ENCODE results near the gene CLEC16A.

The CLEC16A gene

DNA sequence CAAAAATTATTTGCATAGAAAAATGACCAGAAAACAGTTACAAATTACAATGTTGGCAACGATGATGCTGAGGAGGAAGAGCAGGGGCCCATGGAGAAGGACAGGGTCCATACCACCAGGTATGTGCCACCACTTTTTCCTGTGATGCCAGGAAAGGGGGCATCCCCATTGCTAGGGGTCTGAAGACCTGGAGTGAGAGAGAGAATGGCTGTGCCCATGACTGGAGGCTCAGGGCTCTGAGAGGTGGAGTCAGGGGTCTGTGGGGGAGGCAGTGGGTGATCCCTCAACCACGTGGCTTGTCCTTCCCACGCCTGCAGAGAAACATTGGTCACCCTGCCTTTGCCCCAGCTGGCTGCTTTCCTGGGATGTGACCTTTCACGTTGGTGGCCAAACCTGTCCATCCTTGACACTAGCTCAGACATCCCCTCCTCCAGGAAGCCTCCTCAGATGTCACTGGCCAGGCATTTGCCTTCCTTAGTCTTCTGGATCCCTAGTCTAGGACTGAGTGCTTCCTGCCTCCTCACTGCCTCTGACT is 260.2 kb downstream of the CLEC16A start:
- no peak for TF ChIP-seq SPI1 (IDR thresholded peaks at IDR 0.05; ENCODE audit: borderline replicate concordance, low read depth)
- no peak for TF ChIP-seq GABPA (IDR thresholded peaks at IDR 0.05; ENCODE audit: low read depth)
- TF ChIP-seq, protein P1, sequence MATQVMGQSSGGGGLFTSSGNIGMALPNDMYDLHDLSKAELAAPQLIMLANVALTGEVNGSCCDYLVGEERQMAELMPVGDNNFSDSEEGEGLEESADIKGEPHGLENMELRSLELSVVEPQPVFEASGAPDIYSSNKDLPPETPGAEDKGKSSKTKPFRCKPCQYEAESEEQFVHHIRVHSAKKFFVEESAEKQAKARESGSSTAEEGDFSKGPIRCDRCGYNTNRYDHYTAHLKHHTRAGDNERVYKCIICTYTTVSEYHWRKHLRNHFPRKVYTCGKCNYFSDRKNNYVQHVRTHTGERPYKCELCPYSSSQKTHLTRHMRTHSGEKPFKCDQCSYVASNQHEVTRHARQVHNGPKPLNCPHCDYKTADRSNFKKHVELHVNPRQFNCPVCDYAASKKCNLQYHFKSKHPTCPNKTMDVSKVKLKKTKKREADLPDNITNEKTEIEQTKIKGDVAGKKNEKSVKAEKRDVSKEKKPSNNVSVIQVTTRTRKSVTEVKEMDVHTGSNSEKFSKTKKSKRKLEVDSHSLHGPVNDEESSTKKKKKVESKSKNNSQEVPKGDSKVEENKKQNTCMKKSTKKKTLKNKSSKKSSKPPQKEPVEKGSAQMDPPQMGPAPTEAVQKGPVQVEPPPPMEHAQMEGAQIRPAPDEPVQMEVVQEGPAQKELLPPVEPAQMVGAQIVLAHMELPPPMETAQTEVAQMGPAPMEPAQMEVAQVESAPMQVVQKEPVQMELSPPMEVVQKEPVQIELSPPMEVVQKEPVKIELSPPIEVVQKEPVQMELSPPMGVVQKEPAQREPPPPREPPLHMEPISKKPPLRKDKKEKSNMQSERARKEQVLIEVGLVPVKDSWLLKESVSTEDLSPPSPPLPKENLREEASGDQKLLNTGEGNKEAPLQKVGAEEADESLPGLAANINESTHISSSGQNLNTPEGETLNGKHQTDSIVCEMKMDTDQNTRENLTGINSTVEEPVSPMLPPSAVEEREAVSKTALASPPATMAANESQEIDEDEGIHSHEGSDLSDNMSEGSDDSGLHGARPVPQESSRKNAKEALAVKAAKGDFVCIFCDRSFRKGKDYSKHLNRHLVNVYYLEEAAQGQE (IDR thresholded peaks at IDR 0.05; ENCODE audit: insufficient replicate concordance, low read depth): no peak
- no peak for TF ChIP-seq POLR2AphosphoS5 (IDR thresholded peaks at IDR 0.05; ENCODE audit: low read depth)
- TF ChIP-seq, protein P2, sequence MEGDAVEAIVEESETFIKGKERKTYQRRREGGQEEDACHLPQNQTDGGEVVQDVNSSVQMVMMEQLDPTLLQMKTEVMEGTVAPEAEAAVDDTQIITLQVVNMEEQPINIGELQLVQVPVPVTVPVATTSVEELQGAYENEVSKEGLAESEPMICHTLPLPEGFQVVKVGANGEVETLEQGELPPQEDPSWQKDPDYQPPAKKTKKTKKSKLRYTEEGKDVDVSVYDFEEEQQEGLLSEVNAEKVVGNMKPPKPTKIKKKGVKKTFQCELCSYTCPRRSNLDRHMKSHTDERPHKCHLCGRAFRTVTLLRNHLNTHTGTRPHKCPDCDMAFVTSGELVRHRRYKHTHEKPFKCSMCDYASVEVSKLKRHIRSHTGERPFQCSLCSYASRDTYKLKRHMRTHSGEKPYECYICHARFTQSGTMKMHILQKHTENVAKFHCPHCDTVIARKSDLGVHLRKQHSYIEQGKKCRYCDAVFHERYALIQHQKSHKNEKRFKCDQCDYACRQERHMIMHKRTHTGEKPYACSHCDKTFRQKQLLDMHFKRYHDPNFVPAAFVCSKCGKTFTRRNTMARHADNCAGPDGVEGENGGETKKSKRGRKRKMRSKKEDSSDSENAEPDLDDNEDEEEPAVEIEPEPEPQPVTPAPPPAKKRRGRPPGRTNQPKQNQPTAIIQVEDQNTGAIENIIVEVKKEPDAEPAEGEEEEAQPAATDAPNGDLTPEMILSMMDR (IDR thresholded peaks at IDR 0.05; ENCODE audit: insufficient read depth, low read length): no peak
- Histone ChIP-seq H3K27ac (replicated peaks) (no peak overlapping the region), H3K27me3 (ENCODE audit: insufficient read depth, poor library complexity, severe bottlenecking) (no peaks in the 10 kb centered on the region), H3K4me3 (replicated peaks; ENCODE audit: insufficient read depth, low read length) (no peak overlapping the region)
- DNase-seq (ENCODE audit: low read depth in 1 of 2, low spot score in 1 of 2): no peak

- no peak overlapping the region for H3K27ac ChIP-seq (replicated peaks)
These were observed 260.8 kb downstream of the CLEC16A start for GRCh38 chr16:11205065-11205699.

DNA sequence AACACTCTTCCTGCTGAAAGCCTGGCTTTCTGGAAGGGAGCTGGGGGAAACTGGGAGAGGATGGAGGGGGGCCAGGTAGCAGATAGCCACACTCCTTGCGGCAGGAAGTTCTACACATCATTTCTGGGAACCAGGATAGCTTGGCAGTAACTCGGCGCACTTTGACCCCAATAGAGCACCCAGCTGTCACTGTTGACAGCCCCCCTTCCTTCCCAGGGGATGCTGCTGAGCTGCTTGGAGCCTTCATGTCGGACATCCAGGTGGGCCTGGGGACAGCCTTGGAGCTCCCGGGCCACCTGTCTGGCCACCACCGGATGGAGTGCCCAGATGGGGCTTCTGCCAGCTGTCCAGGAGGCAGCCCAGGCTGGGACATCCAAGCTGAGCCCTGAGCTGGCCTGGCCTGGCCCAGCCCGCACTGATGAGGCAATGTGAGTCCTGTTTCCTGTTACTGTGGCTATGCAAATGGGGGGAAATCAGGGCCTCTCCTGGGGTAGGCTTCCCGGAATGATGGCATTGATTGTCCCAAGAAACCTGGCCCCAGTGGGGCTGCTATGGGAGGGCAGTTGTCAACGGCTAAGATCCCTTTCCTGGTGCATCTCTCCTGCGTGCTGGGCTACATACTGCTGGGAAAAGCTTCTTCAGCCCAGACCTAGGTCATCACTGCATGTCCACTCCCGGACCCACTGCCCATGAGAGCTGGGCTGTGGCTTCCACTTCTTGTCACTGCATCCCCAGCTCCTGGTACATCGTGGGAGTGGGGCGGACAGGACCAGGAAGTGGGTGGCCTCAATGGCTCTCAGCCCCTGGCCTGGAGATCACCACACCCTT is 261.6 kb downstream of the CLEC16A start:
- no peak overlapping the region for H3K4me3 ChIP-seq (replicated peaks; ENCODE audit: insufficient read depth, low read length)
- peak in 1 of 2 experiments; percentile 43 for DNase-seq (ENCODE audit: low read depth in 1 of 2, low spot score in 1 of 2)
- no peaks in the 10 kb centered on the region for H3K27me3 ChIP-seq (ENCODE audit: insufficient read depth, poor library complexity, severe bottlenecking)
- peak; percentile 50; the same call in 1 of the 2 replicates for TF ChIP-seq POLR2AphosphoS5 (IDR thresholded peaks at IDR 0.05; ENCODE audit: low read depth)
- TF ChIP-seq, protein P2 (IDR thresholded peaks at IDR 0.05; ENCODE audit: insufficient read depth, low read length): no peak
- no peak for TF ChIP-seq GABPA (IDR thresholded peaks at IDR 0.05; ENCODE audit: low read depth)
- H3K27ac ChIP-seq (replicated peaks): no peak overlapping the region

More at GRCh38 chr16:11205065-11205699, 260.8 kb downstream of the CLEC16A start:
- TF ChIP-seq GABPA (IDR thresholded peaks at IDR 0.05; ENCODE audit: low read depth) (no peak), POLR2AphosphoS5 (IDR thresholded peaks at IDR 0.05; ENCODE audit: low read depth) (no peak), SPI1 (IDR thresholded peaks at IDR 0.05; ENCODE audit: borderline replicate concordance, low read depth) (no peak)
- TF ChIP-seq, protein P2 (IDR thresholded peaks at IDR 0.05; ENCODE audit: insufficient read depth, low read length): no peak
- TF ChIP-seq, protein P1 (IDR thresholded peaks at IDR 0.05; ENCODE audit: insufficient replicate concordance, low read depth): no peak
- DNase-seq (ENCODE audit: low read depth in 1 of 2, low spot score in 1 of 2): no peak
- Histone ChIP-seq H3K27me3 (ENCODE audit: insufficient read depth, poor library complexity, severe bottlenecking) (no peaks in the 10 kb centered on the region), H3K4me3 (replicated peaks; ENCODE audit: insufficient read depth, low read length) (no peak overlapping the region)

Data from HL-60 (cell line).